CD1c-positive myeloid dendritic cell (primary cell): ENCODE results near the gene CKMT1B.
"Not testable (repeated sequence)": the region's sequence is repeated elsewhere in the genome, so short reads cannot be mapped to it uniquely, and the experiment has no call there.

Experiments
- DNase-seq: peaks from one replicate; pipeline ENCODE4 v3.0.0-alpha.2; 2016; ENCODE audit errors: extremely low spot score

CKMT1B gene

DNA sequence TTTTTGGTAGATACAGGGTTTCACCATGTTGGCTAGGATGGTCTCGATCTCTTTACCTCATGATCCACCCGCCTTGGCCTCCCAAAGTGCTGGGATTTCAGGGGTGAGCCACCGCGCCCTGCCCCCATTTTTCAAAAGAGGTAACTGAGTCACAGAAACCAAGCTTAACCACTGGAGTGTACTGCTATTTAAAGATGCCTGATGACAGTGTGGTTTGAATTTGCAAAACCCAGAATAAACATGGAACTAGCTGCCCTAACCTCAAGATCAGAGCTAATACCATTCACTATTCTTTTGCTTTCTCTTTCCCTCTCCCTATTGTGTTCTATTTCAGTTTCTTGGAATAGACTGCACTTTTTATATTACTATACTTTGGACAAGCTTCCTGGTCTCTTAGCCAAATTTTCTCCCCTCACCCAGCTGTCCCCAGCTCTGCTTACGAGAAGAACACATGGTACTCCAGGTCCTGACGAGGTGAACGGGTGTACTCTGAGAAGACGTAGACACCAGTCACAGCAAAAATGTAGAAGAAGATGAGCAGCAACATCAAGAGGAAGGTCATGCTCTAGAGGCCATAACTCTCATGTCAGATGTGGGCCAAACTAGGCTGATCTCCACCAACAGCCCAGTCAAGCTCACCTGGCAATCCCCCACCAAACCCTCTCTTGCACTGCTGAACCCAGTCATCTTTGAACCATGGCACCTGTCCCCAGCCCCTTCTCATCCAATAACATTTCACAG lies 44.8 kb downstream of the CKMT1B start:
- not testable (repeated sequence) for DNase-seq
